Measurements from ENCODE around the gene AFAP1L2.

Gene AFAP1L2

GRCh38 chr10:114320249-114321116 is 83.8 kb downstream of the AFAP1L2 start:
- no peak overlapping the region for H3K27ac ChIP-seq
- DNase-seq = no peak
- TF ChIP-seq CTCF (IDR thresholded peaks at IDR 0.05; ENCODE audit: low read depth, low read length) = no peak

GRCh38 chr10:114319406-114320248 is 84.7 kb downstream of the AFAP1L2 start:
- no peak overlapping the region for H3K4me3 ChIP-seq (ENCODE audit: low read depth, low read length)
- no peak for DNase-seq
- no peaks in the 10 kb centered on the region for H3K27me3 ChIP-seq (ENCODE audit: insufficient read depth, low read depth, severe bottlenecking)
- no peak for TF ChIP-seq CTCF (IDR thresholded peaks at IDR 0.05; ENCODE audit: low read depth, low read length)
- no peaks in the 10 kb centered on the region for H3K9me3 ChIP-seq (ENCODE audit: severe bottlenecking)
- no peaks in the 10 kb centered on the region for H3K36me3 ChIP-seq
- no peak overlapping the region for H3K27ac ChIP-seq

More at GRCh38 chr10:114320249-114321116, 83.8 kb downstream of the AFAP1L2 start:
- Histone ChIP-seq H3K27me3 (ENCODE audit: insufficient read depth, low read depth, severe bottlenecking) (no peaks in the 10 kb centered on the region), H3K9me3 (ENCODE audit: severe bottlenecking) (no peaks in the 10 kb centered on the region), H3K36me3 (no peaks in the 10 kb centered on the region), H3K4me3 (ENCODE audit: low read depth, low read length) (no peak overlapping the region)

GRCh38 chr10:114316744-114317143 is 87.6 kb downstream of the AFAP1L2 start:
- Histone ChIP-seq H3K27me3 (ENCODE audit: insufficient read depth, low read depth, severe bottlenecking) (no peaks in the 10 kb centered on the region), H3K27ac (no peak overlapping the region), H3K9me3 (ENCODE audit: severe bottlenecking) (no peaks in the 10 kb centered on the region), H3K36me3 (no peaks in the 10 kb centered on the region), H3K4me3 (ENCODE audit: low read depth, low read length) (no peak overlapping the region)
- TF ChIP-seq CTCF (IDR thresholded peaks at IDR 0.05; ENCODE audit: low read depth, low read length) = no peak
- no peak for DNase-seq

- DNase-seq = no peak
- no peak overlapping the region for H3K4me3 ChIP-seq (ENCODE audit: low read depth, low read length)
- TF ChIP-seq CTCF (IDR thresholded peaks at IDR 0.05; ENCODE audit: low read depth, low read length) = no peak
- H3K9me3 ChIP-seq (ENCODE audit: severe bottlenecking) = no peaks in the 10 kb centered on the region
- H3K27ac ChIP-seq = no peak overlapping the region
- no peaks in the 10 kb centered on the region for H3K36me3 ChIP-seq
- no peaks in the 10 kb centered on the region for H3K27me3 ChIP-seq (ENCODE audit: insufficient read depth, low read depth, severe bottlenecking)
Observed at GRCh38 chr10:114315566-114316420, 88.5 kb downstream of the AFAP1L2 start.

GRCh38 chr10:114313866-114314265 is 90.4 kb downstream of the AFAP1L2 start:
- Histone ChIP-seq H3K36me3 (no peaks in the 10 kb centered on the region), H3K27ac (no peak overlapping the region), H3K4me3 (ENCODE audit: low read depth, low read length) (no peak overlapping the region), H3K9me3 (ENCODE audit: severe bottlenecking) (no peaks in the 10 kb centered on the region), H3K27me3 (ENCODE audit: insufficient read depth, low read depth, severe bottlenecking) (peaks cover 3% of the 10 kb centered on the region)
- no peak for DNase-seq
- no peak for TF ChIP-seq CTCF (IDR thresholded peaks at IDR 0.05; ENCODE audit: low read depth, low read length)
